GM12878 (cell line): ENCODE data around the gene NLRP7. TPM values are rescaled to one million over a fixed set of nuclear protein-coding genes. Genes with fewer than 3 reads are reported as not detected.

Source experiments
- BCL11A ChIP-seq: IDR thresholded peaks from 2 replicates; pipeline ENCODE4 v1.6.1; 2011; ENCODE audit warnings: low read depth, low read length
- E2F4 ChIP-seq: IDR thresholded peaks from 2 replicates; pipeline ENCODE4 v1.6.1; 2012; ENCODE audit warnings: low read depth, low read length, improper control_type of control experiment
- ETV6 ChIP-seq, 2 experiments: fragments of 450-650 bp in 1 of 2; IDR thresholded peaks in 1 of 2; conservative IDR thresholded peaks in 1 of 2; 2 replicates each; pipeline ENCODE4 v1.6.1; 2014; ENCODE audit warnings: antibody characterized with exemption in 1 of 2, borderline replicate concordance in 1 of 2, low read depth in 1 of 2, mild to moderate bottlenecking in 1 of 2, moderate library complexity in 1 of 2
- HSF1 ChIP-seq: fragments of 150-350 bp; IDR thresholded peaks from 2 replicates; pipeline ENCODE4 v1.6.1; 2014; ENCODE audit warnings: mild to moderate bottlenecking, low read depth, low read length
- POLR2AphosphoS5 ChIP-seq: IDR thresholded peaks from 2 replicates; pipeline ENCODE4 v1.6.1; 2011; ENCODE audit warnings: mild to moderate bottlenecking, low read length, inconsistent platforms
- RFX5 ChIP-seq: IDR thresholded peaks from 2 replicates; pipeline ENCODE4 v1.6.1; 2011; ENCODE audit warnings: low read depth, low read length, improper control_type of control experiment
- USF1 ChIP-seq: IDR thresholded peaks from 2 replicates; pipeline ENCODE4 v1.6.1; 2011; ENCODE audit warnings: borderline replicate concordance, low read depth, mild to moderate bottlenecking, moderate library complexity, mixed read lengths, low read length; ENCODE audit not compliant: insufficient read depth; ENCODE audit errors: extremely low read length
- ZBTB40 ChIP-seq: fragments of 450-650 bp; IDR thresholded peaks from 2 replicates; pipeline ENCODE4 v1.6.1; 2016; ENCODE audit warnings: mild to moderate bottlenecking, moderate library complexity, borderline replicate concordance
- polyA plus RNA-seq, 11 experiments: library from polyadenylated mRNA; depleted of rRNA in 4 of 11; unstranded in 6 of 11; stranded (reverse) in 5 of 11; fragments of >200 nt; fragmentation: Nextera tagmentation in 4 of 11; fragmentation: Illumina TruSeq in 1 of 11; extraction: Ambion mirVana in 4 of 11; extraction: Trizol in 1 of 11; gene quantifications; 1 replicate in 1 of 11; 2 replicates in 10 of 11; pipeline versions ENCODE4 v1.2.1 to v1.2.3, GENCODE V29; 2011 to 2016; ENCODE audit warnings: inconsistent platforms in 2 of 11, missing spikeins in 2 of 11, low read depth in 1 of 11
- total RNA-seq, 4 experiments: library from RNA; depleted of rRNA in 3 of 4; stranded (reverse); fragments of >200 nt in 3 of 4; fragmentation: Illumina TruSeq in 1 of 4; extraction: Trizol in 1 of 4; gene quantifications; 2 replicates each; pipeline versions ENCODE4 v1.2.1 to v1.2.3, GENCODE V29; 2013 to 2021

NLRP7 gene
- total and polyA plus RNA-seq, 10 of the 15 experiments (the other 5 are each of a cell fraction or from before 2014, with no cell fraction given), result 0.08 to 3.4 (median 0.31) TPM

GRCh38 chr19:54969647-54970046, 22.3 kb upstream of the NLRP7 start (continued):
- no peak for TF ChIP-seq ETV6 (conservative IDR thresholded peaks at IDR 0.05 in 1 of 2, IDR thresholded peaks at IDR 0.05 in 1 of 2; ENCODE audit: borderline replicate concordance in 1 of 2, low read depth in 1 of 2)
- TF ChIP-seq RFX5, result no peak
- TF ChIP-seq BCL11A, result no peak
- TF ChIP-seq E2F4, result no peak
- no peak for TF ChIP-seq ZBTB40
- no peak for TF ChIP-seq HSF1
- TF ChIP-seq POLR2AphosphoS5, result no peak
- TF ChIP-seq USF1, result no peak
- TF ChIP-seq, all 136 proteins: peak for 0
